ENCODE measurements around the gene CCDC192.

GRCh38 chr5:127909066-127909465 is 205.9 kb downstream of the CCDC192 start:
- TF ChIP-seq POLR2A (IDR thresholded peaks at IDR 0.05; ENCODE audit: low read depth, low read length) (no peak), POLR2AphosphoS5 (IDR thresholded peaks at IDR 0.05; ENCODE audit: low read depth, low read length) (no peak), POU2F2 (IDR thresholded peaks at IDR 0.05; ENCODE audit: low read depth, low read length) (no peak), SPI1 (IDR thresholded peaks at IDR 0.05; ENCODE audit: low read depth, low read length) (no peak), TAF1 (IDR thresholded peaks at IDR 0.05; ENCODE audit: low read depth, low read length) (no peak)
